Transverse colon (tissue), 4 donors: Measurements from ENCODE around the gene ELAVL3.

ENCODE experiments used
- EP300 ChIP-seq: sonication (generic); formaldehyde crosslinking; IDR thresholded peaks from one replicate; pipeline ENCODE4 v1.6.1; 2017; ENCODE audit warnings: antibody characterized with exemption, low read depth
- POLR2AphosphoS5 ChIP-seq, 3 donors: sonication (generic); formaldehyde crosslinking; IDR thresholded peaks; one replicate each; pipeline ENCODE4 v1.6.1; 2016; ENCODE audit warnings: antibody characterized with exemption in 3 of 3
- TF ChIP-seq, protein P1 (sequence below), 5 experiments: fragments of 200-600 bp in 3 of 5; fragments of 450-650 bp in 2 of 5; sonication (generic) in 3 of 5; IDR thresholded peaks; 1 replicate in 2 of 5; 2 replicates in 3 of 5; pipeline ENCODE4 v1.5.1; 2016 to 2017; ENCODE audit warnings: antibody characterized with exemption in 5 of 5, inconsistent platforms in 3 of 5, mild to moderate bottlenecking in 2 of 5, moderate library complexity in 1 of 5

DNA sequence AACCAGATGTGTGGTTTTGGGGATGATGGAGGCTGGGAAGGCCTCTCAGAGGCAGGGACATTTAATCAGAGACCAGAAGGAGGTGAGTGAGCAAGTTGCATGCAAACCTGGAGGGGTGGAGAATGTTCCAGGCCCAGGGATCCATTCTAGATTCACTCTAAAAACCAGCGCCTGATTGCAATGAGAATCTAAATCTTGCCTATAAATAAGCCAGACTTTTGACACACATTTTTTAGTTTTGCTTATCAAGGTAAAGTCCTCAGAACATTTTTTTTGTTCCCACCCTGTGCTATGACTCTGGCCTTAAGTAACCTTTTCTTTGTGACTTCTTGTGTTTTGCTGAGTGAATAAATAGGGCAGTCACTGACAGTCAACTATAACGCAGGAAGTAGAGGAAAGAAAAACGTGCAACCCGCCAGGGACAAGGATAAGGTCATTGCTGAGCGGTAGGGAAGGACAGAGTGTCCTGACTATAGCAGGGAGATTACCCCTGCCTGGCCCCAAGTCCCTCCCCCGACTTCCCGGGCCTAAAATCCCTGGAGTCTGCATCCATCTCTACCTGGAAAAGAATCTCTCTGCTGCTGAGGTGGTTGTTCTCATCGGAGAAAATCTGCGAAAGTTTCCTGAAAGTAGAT, 76.1 kb downstream of the ELAVL3 start:
- TF ChIP-seq POLR2AphosphoS5 (IDR thresholded peaks at IDR 0.05) (no peak), EP300 (no peak)
- TF ChIP-seq, protein P1, sequence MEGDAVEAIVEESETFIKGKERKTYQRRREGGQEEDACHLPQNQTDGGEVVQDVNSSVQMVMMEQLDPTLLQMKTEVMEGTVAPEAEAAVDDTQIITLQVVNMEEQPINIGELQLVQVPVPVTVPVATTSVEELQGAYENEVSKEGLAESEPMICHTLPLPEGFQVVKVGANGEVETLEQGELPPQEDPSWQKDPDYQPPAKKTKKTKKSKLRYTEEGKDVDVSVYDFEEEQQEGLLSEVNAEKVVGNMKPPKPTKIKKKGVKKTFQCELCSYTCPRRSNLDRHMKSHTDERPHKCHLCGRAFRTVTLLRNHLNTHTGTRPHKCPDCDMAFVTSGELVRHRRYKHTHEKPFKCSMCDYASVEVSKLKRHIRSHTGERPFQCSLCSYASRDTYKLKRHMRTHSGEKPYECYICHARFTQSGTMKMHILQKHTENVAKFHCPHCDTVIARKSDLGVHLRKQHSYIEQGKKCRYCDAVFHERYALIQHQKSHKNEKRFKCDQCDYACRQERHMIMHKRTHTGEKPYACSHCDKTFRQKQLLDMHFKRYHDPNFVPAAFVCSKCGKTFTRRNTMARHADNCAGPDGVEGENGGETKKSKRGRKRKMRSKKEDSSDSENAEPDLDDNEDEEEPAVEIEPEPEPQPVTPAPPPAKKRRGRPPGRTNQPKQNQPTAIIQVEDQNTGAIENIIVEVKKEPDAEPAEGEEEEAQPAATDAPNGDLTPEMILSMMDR (IDR thresholded peaks at IDR 0.05), result no peak
